Adrenal gland (tissue), 12 donors: ENCODE data around the gene BCDIN3D. TPM values are rescaled to one million over a fixed set of nuclear protein-coding genes. Genes with fewer than 3 reads are reported as not detected.

ENCODE experiments used
- DNase-seq, 7 donors: peaks; one replicate each; pipeline ENCODE4 v3.0.0-alpha.2; 2019 to 2020
- H3K27ac ChIP-seq, 5 donors: fragments of 200-600 bp; sonication (generic) in 4 of 5; 1 replicate in 3 of 5; 2 replicates in 2 of 5; pipeline versions ENCODE4 v1.5.1 to v1.8.0; 2016 to 2020; ENCODE audit warnings: mild to moderate bottlenecking in 1 of 5
- H3K27me3 ChIP-seq: fragments of 200-600 bp; 2 replicates; pipeline ENCODE4 v1.8.0; 2021
- H3K36me3 ChIP-seq, 2 donors: fragments of 200-600 bp; replicated peaks in 1 of 2; 1 replicate in 1 of 2; 2 replicates in 1 of 2; pipeline versions ENCODE4 v1.5.1 to v1.8.0; 2018 to 2022
- H3K4me1 ChIP-seq, 2 donors: fragments of 200-600 bp; replicated peaks in 1 of 2; 1 replicate in 1 of 2; 2 replicates in 1 of 2; pipeline versions ENCODE4 v1.5.1 to v1.8.0; 2018 to 2021
- H3K4me3 ChIP-seq, 4 donors: fragments of 200-600 bp; sonication (generic) in 3 of 4; one replicate each; pipeline ENCODE4 v1.5.1; 2016 to 2018
- H3K9me3 ChIP-seq, 3 donors: fragments of 200-600 bp; sonication (generic) in 1 of 3; replicated peaks in 1 of 3; 1 replicate in 2 of 3; 2 replicates in 1 of 3; pipeline versions ENCODE4 v1.5.1 to v1.8.0; 2016 to 2021
- CTCF ChIP-seq, 6 experiments: fragments of 450-650 bp in 4 of 6; fragments of 200-600 bp in 2 of 6; sonication (generic) in 1 of 6; IDR thresholded peaks; 1 replicate in 5 of 6; 2 replicates in 1 of 6; pipeline versions ENCODE4 v1.5.1 to v1.8.0; 2016 to 2021; ENCODE audit warnings: antibody characterized with exemption in 6 of 6, mild to moderate bottlenecking in 2 of 6, moderate library complexity in 1 of 6
- POLR2A ChIP-seq, 2 donors: fragments of 450-650 bp; IDR thresholded peaks; one replicate each; pipeline ENCODE4 v1.6.1; 2017; ENCODE audit warnings: antibody characterized with exemption in 2 of 2, mild to moderate bottlenecking in 2 of 2, moderate library complexity in 1 of 2
- WGBS, 4 donors: extraction: QIAGEN DNeasy Blood & Tissue Kit in 2 of 4; methylation state at CpG; one replicate each; pipeline versions ENCODE4 v1.1.5 to v1.1.7; 2013 to 2017; 5-methylcytosine and 5-hydroxymethylcytosine counted together
- intact Hi-C, 2 donors: fragments of 100-400 bp; cut with DNase I; formaldehyde crosslinking; loops; one replicate each; pipeline versions ENCODE4 v1.14.1 to v1.15.0; 2022 to 2023
- polyA plus RNA-seq, 3 donors: library from polyadenylated mRNA; stranded (reverse); fragments of 200-250 nt in 2 of 3; fragments of 350-450 nt in 1 of 3; fragmentation: Illumina TruSeq in 1 of 3; extraction: RNeasy Lipid Tissue Mini Kit (QIAGEN cat#74804) in 1 of 3; gene quantifications; one replicate each; pipeline ENCODE4 v1.2.3, GENCODE V29; 2013 to 2014
- total RNA-seq, 9 donors: library from RNA; depleted of rRNA in 4 of 9; stranded (reverse); fragments of >200 nt in 4 of 9; fragments of 120-200 nt in 1 of 9; fragmentation: NEBNext Ultra II Directional in 1 of 9; extraction: Animal tissue kit (Norgen Biotek cat#: 25700) in 1 of 9; gene quantifications; one replicate each; pipeline versions ENCODE4 v1.1.0 to v1.2.4, GENCODE V29; 2013 to 2023
- donor health status: healthy with polysubstance abuse.
- donor health status: Bipolar disorder and iron deficiency.
- donor health status: DM: yes; HTN: yes; CAD: no.
- donor health status: DM: no; HTN: no; CAD: no.
- donor health status: DM: no; HTN: no; CAD: no.
- donor health status: DM: yes; HTN: yes; CAD: no.

Gene BCDIN3D
- total and polyA plus RNA-seq, 12 donors: 1.9 to 8.9 (median 4.8) TPM

DNA sequence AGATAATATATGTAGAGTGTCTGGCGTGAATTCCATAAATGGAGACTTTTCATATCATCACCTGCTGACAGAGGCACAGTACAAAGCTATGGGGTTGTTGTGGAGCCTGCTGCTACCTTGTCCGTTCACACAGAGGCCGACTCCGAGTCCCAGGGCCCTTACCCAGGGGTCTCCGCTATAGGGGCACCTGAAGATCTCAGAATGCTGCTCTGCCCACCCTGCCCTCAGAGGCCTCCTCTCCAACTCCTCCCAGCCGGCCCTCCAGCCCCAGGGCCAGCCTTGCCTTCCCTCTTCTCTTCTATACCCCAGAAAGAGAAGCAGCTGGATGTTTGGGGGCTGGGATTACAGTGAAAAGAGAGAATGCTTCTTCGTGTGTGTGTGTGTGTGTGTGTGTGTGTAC lies 36.0 kb downstream of the BCDIN3D start:
- Histone ChIP-seq H3K4me1 (peaks cover 14 to 25% of the 10 kb centered on the region in 2 donors), H3K27ac (no peak overlapping the region), H3K4me3 (no peak overlapping the region), H3K27me3 (no peaks in the 10 kb centered on the region), H3K36me3 (peaks cover 0 to 45% of the 10 kb centered on the region in 2 donors), H3K9me3 (no peaks in the 10 kb centered on the region)
- 90 to 92% (median 91%) methylated on average over 7 of the region's 7 CpGs for WGBS, 4 donors
- no peak for DNase-seq
- TF ChIP-seq POLR2A (IDR thresholded peaks at IDR 0.05): no peak
- TF ChIP-seq CTCF (IDR thresholded peaks at IDR 0.05): no peak
- intact Hi-C loops: no loop called here

GRCh38 chr12:49806321-49806813 lies 36.5 kb downstream of the BCDIN3D start:
- Histone ChIP-seq H3K4me1 (peaks cover 14 to 25% of the 10 kb centered on the region in 2 donors), H3K27ac (no peak overlapping the region)
- 83 to 87% (median 85%) methylated on average over 7 of the region's 7 CpGs for WGBS, 4 donors

DNA sequence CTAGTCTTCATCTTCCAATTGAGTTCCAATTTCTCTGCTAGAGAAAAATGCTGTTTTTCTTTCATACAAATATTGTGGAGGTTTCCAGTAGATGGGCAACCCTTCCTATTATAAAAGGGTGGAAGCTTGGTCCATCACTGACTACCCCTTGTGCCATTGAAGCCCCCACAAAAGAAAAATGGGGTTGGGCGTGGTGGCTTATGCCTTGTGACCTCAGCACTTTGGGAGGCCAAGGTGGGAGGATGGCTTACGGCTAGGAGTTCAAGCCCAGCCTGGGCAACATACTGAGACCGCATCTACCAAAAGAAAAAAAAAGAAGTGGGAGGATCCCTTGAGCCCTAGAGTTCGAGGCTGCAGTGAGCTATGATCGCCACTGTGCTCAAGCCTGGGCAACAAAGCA lies 37.5 kb downstream of the BCDIN3D start:
- 82 to 90% (median 88%) methylated on average over 5 of the region's 5 CpGs for WGBS, 4 donors
- no peak for DNase-seq
- peaks cover 0 to 57% of the 10 kb centered on the region in 2 donors for H3K36me3 ChIP-seq

More at GRCh38 chr12:49806321-49806813, 36.5 kb downstream of the BCDIN3D start:
- Histone ChIP-seq H3K4me3 (no peak overlapping the region), H3K36me3 (peaks cover 0 to 50% of the 10 kb centered on the region in 2 donors), H3K27me3 (no peaks in the 10 kb centered on the region), H3K9me3 (no peaks in the 10 kb centered on the region)
- intact Hi-C loops: no loop called here
- no peak for DNase-seq
- TF ChIP-seq POLR2A (IDR thresholded peaks at IDR 0.05): no peak
- TF ChIP-seq CTCF (IDR thresholded peaks at IDR 0.05): no peak

GRCh38 chr12:49804821-49805220 lies 38.1 kb downstream of the BCDIN3D start:
- intact Hi-C loops: no loop called here
- H3K9me3 ChIP-seq: no peaks in the 10 kb centered on the region
- no peak for DNase-seq
- 93 to 96% (median 94%) methylated on average over 8 to 10 of the region's 10 CpGs for WGBS, 4 donors
- no peaks in the 10 kb centered on the region for H3K27me3 ChIP-seq
- no peak overlapping the region for H3K27ac ChIP-seq
- H3K4me1 ChIP-seq: peaks cover 11 to 23% of the 10 kb centered on the region in 2 donors
- TF ChIP-seq CTCF (IDR thresholded peaks at IDR 0.05) (no peak), POLR2A (IDR thresholded peaks at IDR 0.05) (no peak)
- H3K4me3 ChIP-seq: no peak overlapping the region
- peaks cover 0 to 63% of the 10 kb centered on the region in 2 donors for H3K36me3 ChIP-seq

More for the DNA sequence above, 37.5 kb downstream of the BCDIN3D start:
- no peaks in the 10 kb centered on the region for H3K27me3 ChIP-seq
- peaks cover 14 to 28% of the 10 kb centered on the region in 2 donors for H3K4me1 ChIP-seq
- TF ChIP-seq POLR2A (IDR thresholded peaks at IDR 0.05): no peak
- no peak for TF ChIP-seq CTCF (IDR thresholded peaks at IDR 0.05)
- H3K4me3 ChIP-seq: no peak overlapping the region
- intact Hi-C loops: no loop called here
- no peaks in the 10 kb centered on the region for H3K9me3 ChIP-seq
- no peak overlapping the region for H3K27ac ChIP-seq
